ENCODE data around the gene GP1BA.

GP1BA gene

DNA sequence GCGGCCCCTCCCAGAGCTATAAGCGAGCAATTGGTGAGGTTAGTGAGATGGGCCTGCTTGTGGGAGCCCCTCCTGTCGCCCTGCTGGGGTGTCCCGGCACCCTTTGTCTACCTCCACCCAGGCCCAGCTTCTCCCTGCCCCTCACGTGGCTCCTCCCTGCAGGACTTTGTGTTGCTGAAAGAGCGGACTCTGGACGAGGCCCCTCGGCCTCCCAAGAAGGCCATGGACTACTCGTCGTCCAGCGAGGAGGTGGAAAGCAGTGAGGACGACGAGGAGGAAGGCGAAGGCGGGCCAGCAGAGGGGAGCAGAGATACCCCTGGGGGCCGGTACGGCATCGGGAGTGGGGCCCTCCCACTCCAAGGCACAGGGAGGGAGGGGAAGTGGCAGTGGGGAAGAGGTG is 38.8 kb upstream of the GP1BA start:
- Histone ChIP-seq H3K4me3 (ENCODE audit: low read depth, low read length, poor library complexity, severe bottlenecking) (no peak overlapping the region), H3K27ac (ENCODE audit: low read depth, low read length, poor library complexity, severe bottlenecking) (no peak overlapping the region), H3K9me3 (ENCODE audit: low read length) (no peaks in the 10 kb centered on the region), H3F3A (ENCODE audit: insufficient read depth, low read length) (no peaks in the 10 kb centered on the region), H3K27me3 (ENCODE audit: insufficient read depth, low read length) (no peaks in the 10 kb centered on the region), H2AFZ (ENCODE audit: low read length) (no peak overlapping the region), H3K4me2 (ENCODE audit: low read length) (no peak overlapping the region), H3K9ac (ENCODE audit: low read length) (no peak overlapping the region), H3K9me2 (ENCODE audit: low read depth, low read length) (no peaks in the 10 kb centered on the region), H3K79me2 (ENCODE audit: insufficient read depth, low read length) (no peaks in the 10 kb centered on the region), H4K20me1 (ENCODE audit: insufficient read depth, low read length) (no peaks in the 10 kb centered on the region), H3K36me3 (ENCODE audit: insufficient read depth, low read length) (peaks cover 59% of the 10 kb centered on the region), H3K4me1 (ENCODE audit: insufficient read depth, low read length, severe bottlenecking) (no peaks in the 10 kb centered on the region)
- TF ChIP-seq EZH2 (IDR thresholded peaks at IDR 0.05; ENCODE audit: borderline replicate concordance, low read length) = no peak
- TF ChIP-seq, protein P1, sequence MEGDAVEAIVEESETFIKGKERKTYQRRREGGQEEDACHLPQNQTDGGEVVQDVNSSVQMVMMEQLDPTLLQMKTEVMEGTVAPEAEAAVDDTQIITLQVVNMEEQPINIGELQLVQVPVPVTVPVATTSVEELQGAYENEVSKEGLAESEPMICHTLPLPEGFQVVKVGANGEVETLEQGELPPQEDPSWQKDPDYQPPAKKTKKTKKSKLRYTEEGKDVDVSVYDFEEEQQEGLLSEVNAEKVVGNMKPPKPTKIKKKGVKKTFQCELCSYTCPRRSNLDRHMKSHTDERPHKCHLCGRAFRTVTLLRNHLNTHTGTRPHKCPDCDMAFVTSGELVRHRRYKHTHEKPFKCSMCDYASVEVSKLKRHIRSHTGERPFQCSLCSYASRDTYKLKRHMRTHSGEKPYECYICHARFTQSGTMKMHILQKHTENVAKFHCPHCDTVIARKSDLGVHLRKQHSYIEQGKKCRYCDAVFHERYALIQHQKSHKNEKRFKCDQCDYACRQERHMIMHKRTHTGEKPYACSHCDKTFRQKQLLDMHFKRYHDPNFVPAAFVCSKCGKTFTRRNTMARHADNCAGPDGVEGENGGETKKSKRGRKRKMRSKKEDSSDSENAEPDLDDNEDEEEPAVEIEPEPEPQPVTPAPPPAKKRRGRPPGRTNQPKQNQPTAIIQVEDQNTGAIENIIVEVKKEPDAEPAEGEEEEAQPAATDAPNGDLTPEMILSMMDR (IDR thresholded peaks at IDR 0.05; ENCODE audit: low read length) = no peak

GRCh38 chr17:4893721-4894560 is 38.1 kb upstream of the GP1BA start:
- Histone ChIP-seq H3K9me3 (ENCODE audit: low read length) (no peaks in the 10 kb centered on the region), H3K4me1 (ENCODE audit: insufficient read depth, low read length, severe bottlenecking) (peaks cover 3% of the 10 kb centered on the region), H3K36me3 (ENCODE audit: insufficient read depth, low read length) (peaks cover 56% of the 10 kb centered on the region), H3K9me2 (ENCODE audit: low read depth, low read length) (no peaks in the 10 kb centered on the region), H3K27ac (ENCODE audit: low read depth, low read length, poor library complexity, severe bottlenecking) (no peak overlapping the region), H2AFZ (ENCODE audit: low read length) (no peak overlapping the region), H3K4me3 (ENCODE audit: low read depth, low read length, poor library complexity, severe bottlenecking) (no peak overlapping the region), H3K79me2 (ENCODE audit: insufficient read depth, low read length) (no peaks in the 10 kb centered on the region), H3K9ac (ENCODE audit: low read length) (no peak overlapping the region), H3K27me3 (ENCODE audit: insufficient read depth, low read length) (no peaks in the 10 kb centered on the region), H3F3A (ENCODE audit: insufficient read depth, low read length) (no peaks in the 10 kb centered on the region), H4K20me1 (ENCODE audit: insufficient read depth, low read length) (no peaks in the 10 kb centered on the region), H3K4me2 (ENCODE audit: low read length) (no peak overlapping the region)
- TF ChIP-seq, protein P1 (IDR thresholded peaks at IDR 0.05; ENCODE audit: low read length) = no peak
- TF ChIP-seq EZH2 (IDR thresholded peaks at IDR 0.05; ENCODE audit: borderline replicate concordance, low read length) = no peak

DNA sequence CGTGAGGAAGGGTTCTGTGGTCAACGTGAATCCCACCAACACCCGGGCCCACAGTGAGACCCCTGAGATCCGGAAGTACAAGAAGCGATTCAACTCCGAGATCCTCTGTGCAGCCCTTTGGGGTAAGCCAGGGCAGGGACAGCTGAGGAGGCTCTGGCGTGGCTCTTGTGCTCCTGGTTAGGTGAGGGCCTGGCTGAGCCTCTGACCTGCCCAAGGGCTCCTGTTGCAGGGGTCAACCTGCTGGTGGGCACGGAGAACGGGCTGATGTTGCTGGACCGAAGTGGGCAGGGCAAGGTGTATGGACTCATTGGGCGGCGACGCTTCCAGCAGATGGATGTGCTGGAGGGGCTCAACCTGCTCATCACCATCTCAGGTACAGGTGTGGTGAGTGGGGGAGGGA is 37.0 kb upstream of the GP1BA start:
- H3K9ac ChIP-seq (ENCODE audit: low read length) = no peak overlapping the region
- H3K27ac ChIP-seq (ENCODE audit: low read depth, low read length, poor library complexity, severe bottlenecking) = no peak overlapping the region
- H3K36me3 ChIP-seq (ENCODE audit: insufficient read depth, low read length) = peaks cover 54% of the 10 kb centered on the region

More for the DNA sequence above, 37.0 kb upstream of the GP1BA start:
- Histone ChIP-seq H3K9me2 (ENCODE audit: low read depth, low read length) (no peaks in the 10 kb centered on the region), H3K9me3 (ENCODE audit: low read length) (no peaks in the 10 kb centered on the region), H3F3A (ENCODE audit: insufficient read depth, low read length) (no peaks in the 10 kb centered on the region), H4K20me1 (ENCODE audit: insufficient read depth, low read length) (no peaks in the 10 kb centered on the region), H3K79me2 (ENCODE audit: insufficient read depth, low read length) (no peaks in the 10 kb centered on the region), H3K4me3 (ENCODE audit: low read depth, low read length, poor library complexity, severe bottlenecking) (no peak overlapping the region), H3K4me1 (ENCODE audit: insufficient read depth, low read length, severe bottlenecking) (peaks cover 9% of the 10 kb centered on the region), H3K4me2 (ENCODE audit: low read length) (no peak overlapping the region), H3K27me3 (ENCODE audit: insufficient read depth, low read length) (no peaks in the 10 kb centered on the region), H2AFZ (ENCODE audit: low read length) (no peak overlapping the region)
- TF ChIP-seq EZH2 (IDR thresholded peaks at IDR 0.05; ENCODE audit: borderline replicate concordance, low read length) = no peak
- TF ChIP-seq, protein P1 (IDR thresholded peaks at IDR 0.05; ENCODE audit: low read length) = no peak

All from OCI-LY1 (cell line).